NCI-H2196 (cell line): Measurements from ENCODE around the gene G3BP2.
A peak's percentile ranks its signal among the peaks of the same experiment; 100 is the strongest.
"Not testable (repeated sequence)": the region's sequence is repeated elsewhere in the genome, so short reads cannot be mapped to it uniquely, and the experiment has no call there.

Experiments
- DNase-seq: peaks from one replicate; lab custom pipeline; 2025; ENCODE audit not compliant: unreplicated experiment; lab: John Stamatoyannopoulos, UW

G3BP2 gene

DNA sequence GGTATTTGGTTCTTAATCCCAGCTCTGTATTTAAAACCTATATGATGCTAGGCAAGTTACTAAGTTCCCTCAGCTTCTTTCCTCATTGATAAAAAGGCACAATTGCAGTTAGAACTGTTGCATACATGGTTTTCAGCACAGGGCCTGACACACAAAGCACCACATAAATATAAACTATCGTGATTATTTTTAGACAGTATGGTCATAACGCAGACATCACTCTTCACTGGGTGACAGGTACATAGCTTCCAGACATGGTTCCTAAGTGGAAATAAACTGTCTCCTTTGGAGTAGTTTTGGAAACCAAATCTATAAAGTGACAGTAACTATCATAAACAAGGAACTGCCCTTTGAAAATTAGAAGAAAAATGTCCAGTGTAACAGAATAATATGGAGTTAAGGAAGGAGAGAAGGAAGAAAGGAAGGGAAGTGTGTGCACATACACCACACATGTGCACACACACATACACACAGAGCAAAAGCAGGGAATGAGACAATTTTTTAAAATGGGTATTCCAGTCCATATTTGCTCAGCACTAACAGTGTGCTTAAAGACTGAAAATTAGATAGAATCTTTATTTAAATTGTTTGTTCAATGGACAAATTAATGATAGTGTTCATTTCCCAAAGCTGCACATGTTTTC is 12.5 kb upstream of the G3BP2 start:
- DNase-seq: no peak

DNA sequence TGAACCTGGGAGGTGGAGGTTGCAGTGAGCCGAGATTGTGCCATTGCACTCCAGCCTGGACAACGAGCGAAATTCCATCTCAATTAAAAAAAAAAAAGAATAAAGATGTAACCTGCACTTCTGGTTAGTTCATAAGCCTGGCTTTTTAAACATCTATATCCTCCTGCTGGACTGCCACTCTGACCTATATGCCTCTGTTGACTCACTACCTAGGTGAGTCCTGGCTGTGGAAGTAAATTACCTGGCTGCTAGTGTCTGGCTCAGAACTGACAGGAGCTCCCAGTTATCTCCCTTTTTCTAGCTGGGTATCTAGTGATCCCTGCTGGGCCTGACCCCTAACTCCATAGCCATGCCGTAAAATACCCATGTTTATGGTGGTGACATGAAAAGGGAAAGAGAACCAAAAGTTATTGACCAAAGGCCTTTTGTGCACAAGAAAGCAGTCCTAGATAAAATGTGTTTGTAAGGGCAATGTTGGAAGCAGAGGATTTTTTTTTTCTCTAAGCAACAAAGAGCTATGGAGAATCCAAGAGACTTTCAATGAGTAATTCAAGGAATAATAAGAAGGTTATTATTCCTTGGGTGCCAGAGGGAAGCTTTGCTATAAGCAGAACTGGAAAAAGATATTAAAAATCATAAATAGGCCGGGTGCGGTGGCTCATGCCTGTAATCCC is 10.4 kb upstream of the G3BP2 start:
- DNase-seq: no peak

DNA sequence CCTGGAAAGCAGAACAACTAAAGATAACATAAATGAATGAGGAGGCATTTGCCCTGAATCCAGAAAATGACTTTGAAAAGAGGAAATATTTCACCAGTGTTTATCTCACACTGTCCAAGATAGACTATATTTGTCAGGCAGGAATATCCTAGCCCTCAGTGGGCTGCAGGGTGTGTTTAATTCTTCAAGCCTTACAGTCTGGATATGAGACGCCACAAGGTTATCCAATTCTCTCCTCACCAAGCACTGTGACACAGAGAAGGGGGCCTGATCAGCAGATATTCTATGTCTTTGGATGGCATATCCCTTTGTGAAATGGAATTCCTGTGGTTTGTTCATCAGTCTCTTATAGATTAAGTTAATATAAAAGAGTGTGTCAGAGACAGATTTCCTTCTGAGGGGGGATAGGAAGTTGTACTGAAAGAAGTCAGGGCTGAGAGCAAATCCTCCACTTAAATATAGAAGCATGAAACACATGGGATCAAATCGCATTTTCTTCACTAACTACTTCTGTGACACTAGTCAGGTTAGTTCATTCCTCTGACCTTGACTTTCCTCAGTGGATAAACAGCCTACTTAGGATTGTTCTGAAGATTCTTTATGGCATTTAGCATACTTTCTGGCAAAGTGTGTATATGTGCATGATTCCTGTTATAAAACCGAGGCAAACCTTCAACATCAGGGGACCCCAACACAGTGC is 6.8 kb upstream of the G3BP2 start:
- no peak for DNase-seq

DNA sequence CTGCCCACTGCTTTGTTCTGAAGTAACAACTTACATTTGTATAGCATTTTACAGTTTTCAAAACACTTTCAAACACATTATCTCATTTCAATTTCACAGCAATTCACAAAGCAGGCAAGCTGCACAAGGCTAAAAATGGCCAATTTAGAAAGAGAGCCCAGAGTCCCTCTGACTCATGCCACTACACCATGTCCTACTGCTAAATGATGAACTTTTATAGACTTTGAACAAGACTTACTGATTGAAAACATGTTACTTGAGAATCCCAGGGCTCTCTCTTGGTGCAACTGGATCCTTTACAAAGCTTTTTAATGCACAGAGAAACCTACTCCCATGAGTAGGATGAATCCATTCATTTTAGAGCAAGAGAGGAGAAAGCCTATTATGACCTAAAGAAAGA is 5.8 kb upstream of the G3BP2 start:
- no peak for DNase-seq

DNA sequence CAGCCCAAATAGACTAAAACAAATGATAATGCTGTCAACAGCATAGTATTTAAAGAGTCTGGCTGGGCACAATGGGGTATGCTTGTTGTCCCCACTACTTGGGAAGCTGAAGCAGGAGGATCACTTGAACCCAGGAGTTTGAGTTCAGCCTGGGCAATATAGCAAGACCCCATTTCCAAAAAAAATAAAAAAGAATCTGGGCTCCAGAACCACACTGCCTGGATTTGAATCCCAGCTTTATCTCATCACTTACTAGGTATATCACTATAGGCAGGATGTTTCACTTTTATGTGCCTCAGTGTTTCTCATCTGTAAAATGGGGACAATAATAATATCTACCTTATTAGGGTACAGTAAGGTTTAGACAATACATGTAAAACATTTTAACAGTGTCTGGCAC is 5.3 kb upstream of the G3BP2 start:
- no peak for DNase-seq

DNA sequence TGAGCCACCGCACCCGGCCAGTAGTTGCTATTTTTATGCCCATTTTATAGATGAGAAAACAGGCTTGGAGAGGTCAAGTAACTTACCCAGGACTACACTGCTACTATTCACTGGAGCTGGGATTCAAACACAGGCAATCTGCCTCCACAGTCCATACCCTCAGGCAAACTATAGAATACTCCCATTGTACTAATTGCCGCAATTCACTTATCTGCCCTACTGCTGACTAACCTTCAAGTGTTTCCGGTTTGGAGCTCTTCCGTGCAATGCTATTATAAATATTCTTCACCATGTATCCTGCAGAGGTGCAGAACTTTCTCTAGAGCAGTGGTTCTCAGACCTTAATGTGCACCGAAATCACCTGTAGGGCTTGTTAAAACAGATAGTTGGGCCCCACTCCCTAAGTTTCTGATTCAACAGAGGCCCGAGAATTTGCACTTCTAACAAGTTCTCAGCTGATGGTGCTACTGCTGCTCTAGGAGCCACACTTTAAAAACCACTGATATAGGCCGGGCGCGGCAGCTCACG is 1.9 kb upstream of the G3BP2 start:
- DNase-seq: no peak

DNA sequence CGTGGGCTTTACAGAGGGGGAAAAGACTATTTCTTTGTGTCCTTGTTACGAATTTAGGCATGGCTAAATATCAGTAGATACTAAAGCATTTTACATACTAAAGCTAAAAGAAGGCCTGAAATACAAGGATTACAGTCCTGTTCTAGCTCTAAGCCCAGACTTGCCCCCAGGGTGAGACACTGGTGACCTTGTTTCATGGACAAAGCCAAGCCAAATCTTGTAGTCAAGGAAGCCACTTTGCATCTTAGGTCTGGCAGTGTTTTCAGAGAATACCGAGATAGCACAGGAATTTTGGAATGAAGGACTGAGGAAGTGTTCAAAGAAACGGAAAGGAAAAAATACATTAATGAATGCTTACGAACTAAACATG is 733 bp upstream of the G3BP2 start:
- no peak for DNase-seq

DNA sequence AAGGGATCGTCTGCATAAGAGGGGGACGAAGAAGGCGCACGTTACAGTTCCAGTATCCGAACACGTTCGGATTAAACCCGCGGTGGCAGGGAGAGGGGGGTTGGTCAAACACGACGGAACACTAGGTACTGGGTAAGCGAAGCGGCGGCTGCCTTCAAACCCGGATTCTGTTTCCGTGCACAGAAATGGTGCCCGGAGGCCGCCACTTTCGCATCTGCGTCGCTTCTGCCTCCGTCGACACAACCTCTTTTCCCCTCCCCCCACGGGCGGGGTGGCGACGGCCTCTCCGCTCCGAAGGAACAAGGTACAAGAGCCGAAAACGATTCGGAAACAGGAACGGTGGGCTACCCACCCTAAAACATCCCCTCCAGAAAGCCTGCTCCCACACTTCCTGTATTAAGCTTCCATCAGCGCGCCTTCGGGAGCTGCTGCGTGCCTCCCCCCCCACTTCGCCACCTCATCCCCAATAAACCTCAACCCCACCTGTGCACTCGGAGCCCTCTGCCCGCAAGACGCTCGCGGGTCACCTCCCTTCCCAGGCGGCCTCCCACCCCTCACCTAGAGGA is 667 bp downstream of the G3BP2 start:
- peak; percentile 16 for DNase-seq

DNA sequence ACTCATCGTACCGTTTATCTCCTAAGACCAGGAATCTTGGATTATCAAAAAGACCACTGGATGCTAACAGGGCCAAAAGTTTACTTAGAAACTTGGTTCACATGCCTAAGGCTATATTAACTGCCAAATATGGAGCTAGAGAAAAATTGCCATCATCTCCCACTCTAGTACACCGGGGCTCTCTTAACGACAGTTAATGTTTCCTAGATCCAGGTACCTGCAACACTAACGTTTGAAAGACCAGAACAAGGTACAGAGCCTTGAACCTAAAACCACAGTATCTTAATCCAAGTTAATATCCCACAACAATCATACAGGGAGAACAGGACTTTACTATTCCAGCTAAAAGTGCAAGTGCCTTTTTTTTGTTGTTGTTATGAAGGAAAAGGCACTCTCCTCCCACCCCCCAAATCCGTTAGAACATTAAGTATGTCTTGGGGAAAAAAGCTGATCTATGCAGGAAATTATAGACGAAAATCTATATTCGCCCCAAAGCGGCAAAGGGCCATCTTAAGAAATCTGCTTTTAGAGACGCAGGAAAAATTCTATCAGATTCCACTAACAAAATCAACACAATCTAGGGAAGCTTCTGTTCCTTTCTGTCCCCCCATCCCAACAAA is 1.3 kb downstream of the G3BP2 start:
- no peak for DNase-seq

DNA sequence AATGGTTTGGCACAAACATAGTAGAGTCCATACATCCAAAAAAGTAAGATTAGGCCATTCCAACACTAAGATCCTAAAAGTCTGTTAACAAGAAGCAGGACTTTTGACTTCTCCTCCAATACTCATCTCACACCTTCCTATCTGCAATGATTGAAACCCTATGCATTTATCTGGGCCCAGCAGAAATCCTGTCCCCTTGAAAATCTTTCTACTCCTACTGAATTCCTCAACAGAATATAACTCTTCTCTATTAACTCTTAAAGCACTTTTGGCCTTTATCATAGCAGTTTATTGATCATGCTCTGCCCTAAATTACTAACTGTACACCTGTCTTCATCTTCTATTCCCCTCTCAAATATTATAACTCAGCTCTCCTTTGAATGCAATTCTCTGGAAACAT is 4.6 kb downstream of the G3BP2 start:
- no peak for DNase-seq

DNA sequence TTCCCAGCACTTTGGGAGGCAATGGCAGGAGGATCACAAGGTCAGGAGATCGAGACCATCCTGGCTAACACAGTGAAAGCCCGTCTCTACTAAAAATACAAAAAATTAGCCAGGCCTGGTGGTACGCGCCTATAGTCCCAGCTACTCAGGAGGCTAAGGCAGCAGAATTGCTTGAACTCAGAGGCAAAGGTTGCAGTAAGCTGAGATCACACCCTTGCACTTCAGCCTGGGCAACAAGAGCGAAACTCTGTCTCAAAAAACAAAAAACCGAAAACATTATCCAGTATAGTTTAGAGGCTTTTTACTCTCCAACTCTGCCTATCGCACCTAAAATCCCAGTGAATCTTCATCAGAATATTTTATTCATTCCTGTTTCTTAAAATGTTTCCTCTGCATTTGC is 5.6 kb downstream of the G3BP2 start:
- not testable (repeated sequence) for DNase-seq

DNA sequence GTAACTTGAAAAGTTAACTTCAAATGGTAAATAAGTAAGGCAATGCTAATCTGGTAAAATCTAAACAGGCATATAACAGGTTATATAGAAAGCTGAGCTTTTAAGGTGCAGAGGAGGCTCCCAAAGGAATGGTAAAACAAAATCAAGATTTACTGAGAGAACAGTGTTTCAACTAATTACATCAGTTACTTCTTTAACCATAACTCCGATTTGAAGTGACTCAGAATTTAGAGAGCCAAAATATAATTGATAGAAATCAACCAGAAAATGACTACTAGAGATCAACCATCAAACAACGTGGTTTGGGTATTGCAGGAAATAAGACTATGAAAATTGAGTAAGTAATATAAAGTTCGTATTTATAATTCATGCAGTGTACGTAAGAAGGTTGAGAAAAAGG is 6.9 kb downstream of the G3BP2 start:
- DNase-seq: no peak

DNA sequence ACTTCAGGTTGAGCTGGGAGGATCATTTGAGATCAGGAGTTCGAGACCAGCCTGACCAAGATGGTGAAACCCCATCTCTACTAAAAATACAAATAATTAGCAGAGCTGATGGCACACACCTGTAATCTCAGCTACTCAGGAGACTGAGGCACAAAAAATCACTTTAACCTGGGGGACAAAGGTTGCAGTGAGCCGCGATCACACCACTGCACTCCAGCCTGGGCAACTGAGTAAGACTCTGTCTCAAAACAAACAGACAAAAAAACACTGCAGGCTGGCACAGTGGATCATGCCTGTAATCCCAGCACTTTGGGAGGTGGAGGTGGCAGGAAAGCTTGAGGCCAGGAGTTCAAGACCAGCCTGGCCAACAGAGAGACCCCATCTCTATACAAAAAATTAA is 8.6 kb downstream of the G3BP2 start:
- DNase-seq: not testable (repeated sequence)

DNA sequence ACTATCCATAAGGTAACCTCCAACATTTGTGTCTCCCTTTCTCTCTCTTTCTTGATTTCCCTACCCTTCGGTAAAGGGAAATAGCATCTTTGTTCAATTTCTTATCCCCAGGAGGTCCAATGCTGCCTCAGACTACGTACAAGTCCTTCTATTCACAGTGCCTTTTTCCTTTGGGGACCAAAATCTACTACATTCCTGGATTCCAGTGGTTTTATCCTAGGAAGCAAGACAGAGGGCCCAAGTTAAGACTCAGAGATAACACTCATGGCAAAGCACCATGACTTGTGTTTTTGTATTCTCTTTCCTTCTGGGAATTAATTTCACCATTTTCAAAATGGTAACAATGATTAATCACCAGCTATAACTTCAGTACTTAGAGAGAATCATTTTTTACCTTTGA is 10.6 kb downstream of the G3BP2 start:
- no peak for DNase-seq

DNA sequence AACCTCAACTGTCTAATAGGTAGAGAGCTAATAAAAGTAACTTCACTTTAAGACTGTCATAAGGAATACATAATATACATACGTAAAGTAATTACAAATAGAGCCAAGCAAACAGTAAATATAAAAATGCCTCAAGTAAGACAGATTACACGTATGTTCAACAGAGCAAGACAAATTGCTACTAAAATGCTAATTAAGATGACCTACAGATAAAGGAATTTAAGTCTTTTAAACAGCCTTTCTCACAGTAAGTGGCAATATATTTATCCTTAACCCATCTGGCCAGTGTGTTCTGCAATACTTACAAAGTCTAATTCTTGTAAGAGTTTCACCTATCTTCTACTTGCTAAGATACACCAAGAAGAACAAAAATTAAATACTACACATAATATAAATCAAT is 12.7 kb downstream of the G3BP2 start:
- DNase-seq: no peak

DNA sequence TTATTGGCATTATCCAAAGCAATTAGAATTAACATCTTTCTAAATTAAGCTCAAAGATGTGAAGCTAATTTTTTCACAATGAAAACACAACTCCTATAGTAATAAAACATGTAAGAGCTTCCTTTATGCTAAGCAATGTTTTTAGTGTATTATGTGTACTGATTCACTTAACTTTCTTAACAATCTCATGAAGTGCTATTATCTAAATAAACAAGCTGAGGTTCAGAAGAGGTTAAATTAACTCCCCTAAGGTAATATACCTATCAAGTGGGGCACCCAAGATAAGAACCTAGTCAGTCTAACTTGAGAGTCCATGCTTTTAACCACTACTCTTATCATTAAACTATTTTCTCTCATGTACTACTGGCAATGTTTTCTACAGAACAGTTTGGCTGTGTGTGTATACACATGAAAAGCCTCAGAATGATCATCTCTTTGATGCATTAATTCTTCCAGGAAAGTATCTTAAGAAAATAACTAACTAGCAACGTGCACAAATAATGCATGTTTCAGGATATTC is 13.6 kb downstream of the G3BP2 start:
- no peak for DNase-seq

DNA sequence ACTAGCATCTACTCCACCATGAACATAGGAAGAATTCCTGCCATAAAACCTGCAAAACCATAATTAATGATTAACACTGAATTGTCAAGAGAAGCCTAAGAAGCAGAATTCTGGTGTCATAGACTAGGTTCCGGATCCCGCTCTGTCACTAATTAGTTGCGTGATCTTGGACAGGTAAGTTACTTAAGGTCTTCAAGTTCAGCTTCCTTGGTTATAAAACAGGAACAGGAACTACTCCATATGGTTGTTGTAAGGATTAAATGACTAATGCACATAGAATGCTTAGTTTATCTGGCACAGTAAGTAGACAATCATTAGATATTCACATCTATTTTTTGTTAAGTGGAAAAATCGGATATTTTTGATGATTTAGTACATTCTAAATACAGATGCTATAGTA is 14.3 kb downstream of the G3BP2 start:
- no peak for DNase-seq

DNA sequence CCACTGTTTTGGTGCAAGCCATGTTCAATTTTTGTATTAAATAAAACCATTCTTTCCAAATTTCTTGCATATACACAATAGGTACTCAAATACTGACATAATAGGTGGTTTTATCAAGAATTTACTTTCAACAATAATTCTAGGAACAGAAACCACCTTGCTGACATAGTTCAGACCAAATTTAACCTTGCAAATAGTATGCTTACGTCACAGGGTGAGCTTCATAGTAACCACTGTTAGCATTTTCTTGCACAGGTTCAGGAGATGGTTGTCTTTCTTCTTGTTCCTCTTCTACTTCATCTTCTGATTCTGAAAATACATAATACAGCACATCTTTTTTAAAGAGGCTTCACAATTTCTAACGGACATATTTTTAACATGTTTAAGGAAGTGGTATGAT is 17.6 kb downstream of the G3BP2 start:
- DNase-seq: no peak

DNA sequence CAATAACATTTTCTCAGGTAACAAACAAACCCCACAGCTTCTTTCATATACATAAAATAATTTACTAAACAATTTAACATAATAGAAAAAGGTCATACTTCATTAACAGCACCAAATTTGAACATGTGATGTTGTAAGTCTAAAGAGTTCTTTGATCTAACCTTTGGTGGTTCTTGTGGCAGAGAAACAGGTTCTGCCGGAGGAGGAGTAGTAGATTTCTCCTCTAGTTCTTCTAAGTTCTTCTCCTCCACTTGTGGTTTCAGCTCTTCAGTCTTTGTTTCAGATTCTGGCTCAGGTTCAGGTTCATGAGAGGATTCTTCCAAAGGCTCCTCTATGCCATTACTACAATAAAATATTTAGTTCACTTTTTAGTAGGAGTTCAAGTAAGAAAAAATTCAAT is 18.3 kb downstream of the G3BP2 start:
- no peak for DNase-seq

DNA sequence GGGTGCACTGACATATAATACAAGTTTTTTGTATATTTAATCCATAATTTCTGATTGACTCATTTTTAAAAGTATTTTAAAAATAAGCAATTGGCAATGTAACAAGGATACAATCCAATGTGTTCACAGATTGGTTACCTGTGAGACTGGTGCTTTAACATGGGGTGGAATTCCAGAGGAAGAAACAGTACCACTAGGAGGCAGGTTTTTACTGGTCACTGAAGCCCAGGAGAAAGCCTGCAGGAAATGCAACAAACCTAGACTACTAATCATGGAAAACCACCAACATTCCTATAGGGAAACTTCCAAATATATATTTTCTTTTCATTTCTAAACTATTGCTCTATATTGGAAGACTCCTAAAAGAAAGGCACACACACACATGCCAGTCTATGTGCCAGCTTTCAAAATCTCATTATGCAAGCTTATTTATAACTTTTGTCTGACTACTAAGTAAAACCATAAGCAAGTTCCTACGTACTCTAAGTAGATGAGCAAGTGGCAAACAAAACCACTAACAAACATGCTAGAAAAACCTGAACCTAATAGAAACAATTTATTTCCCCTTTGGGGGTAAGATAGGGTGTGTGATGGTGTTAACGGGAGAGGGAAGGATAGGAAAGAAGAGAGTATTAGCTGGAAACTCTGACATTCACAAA is 19.2 kb downstream of the G3BP2 start:
- no peak for DNase-seq

DNA sequence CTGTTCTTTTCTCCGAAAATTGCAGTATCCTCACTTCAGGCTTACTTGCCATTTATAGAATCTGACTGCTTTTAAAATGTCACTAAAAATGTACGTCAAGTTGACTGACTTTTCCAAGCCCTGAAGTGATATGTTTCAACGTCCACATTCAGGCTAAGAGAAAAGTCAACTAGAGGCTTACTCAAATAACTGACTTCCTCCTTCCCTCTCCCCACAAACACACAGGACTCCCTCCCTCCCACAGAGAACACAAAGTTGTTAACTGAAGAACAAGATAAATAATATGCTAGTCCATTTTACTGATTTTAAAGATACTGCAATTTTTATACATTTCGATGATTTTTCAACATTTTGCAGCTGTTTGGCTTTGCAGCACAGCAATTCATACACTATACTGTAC is 29.1 kb downstream of the G3BP2 start:
- DNase-seq: no peak
